Activated naive CD4-positive, alpha-beta T cell treated with anti-CD3 and anti-CD28 coated beads, Interleukin-2, amount 10 ng/mL, durations not matched to agents 7 days and 5 days (primary cell): Measurements from ENCODE around the gene TRPC4.

Experiments
- CTCF ChIA-PET: fragments of 350-600 bp; sonication (Branson Sonifier 250); formaldehyde crosslinking; loops from one replicate; lab custom pipeline; 2021; ENCODE audit warnings: antibody characterized with exemption; lab: Charles Lee
- DNase-seq: peaks from one replicate; pipeline ENCODE4 v3.0.0-alpha.2; 2020
- H3K27ac Mint-ChIP-seq: one replicate; pipeline ENCODE4 v1.8.0; 2021; ENCODE audit warnings: mild to moderate bottlenecking, moderate library complexity, mixed read lengths
- H3K27me3 Mint-ChIP-seq: one replicate; pipeline ENCODE4 v1.8.0; 2021; ENCODE audit warnings: mild to moderate bottlenecking, mixed read lengths
- H3K36me3 Mint-ChIP-seq: one replicate; pipeline ENCODE4 v1.8.0; 2021; ENCODE audit warnings: mixed read lengths
- H3K4me1 Mint-ChIP-seq: one replicate; pipeline ENCODE4 v1.8.0; 2021; ENCODE audit warnings: mixed read lengths
- H3K4me3 Mint-ChIP-seq: one replicate; pipeline ENCODE4 v1.8.0; 2021; ENCODE audit warnings: mild to moderate bottlenecking, moderate library complexity, mixed read lengths
- H3K9me3 Mint-ChIP-seq: one replicate; pipeline ENCODE4 v1.8.0; 2021; ENCODE audit warnings: mixed read lengths

TRPC4 gene

GRCh38 chr13:37788346-37788745 is 81.2 kb downstream of the TRPC4 start:
- H3K9me3 Mint-ChIP-seq: no peaks in the 10 kb centered on the region
- H3K36me3 Mint-ChIP-seq: no peaks in the 10 kb centered on the region
- no peak for DNase-seq
- H3K4me1 Mint-ChIP-seq: no peaks in the 10 kb centered on the region
- CTCF ChIA-PET: no interaction called here
- H3K4me3 Mint-ChIP-seq: no peak overlapping the region
- no peaks in the 10 kb centered on the region for H3K27me3 Mint-ChIP-seq
- H3K27ac Mint-ChIP-seq: no peak overlapping the region

GRCh38 chr13:37777676-37778075 is 91.9 kb downstream of the TRPC4 start:
- CTCF ChIA-PET: interaction anchor here (0.6 kb wide), 1 partner anchor 405 kb away, joined by 3 read pairs; no protein-coding TSS in a partner anchor
- no peak overlapping the region for H3K4me3 Mint-ChIP-seq
- H3K4me1 Mint-ChIP-seq: no peaks in the 10 kb centered on the region
- no peak overlapping the region for H3K27ac Mint-ChIP-seq
- H3K27me3 Mint-ChIP-seq: no peaks in the 10 kb centered on the region
- DNase-seq: no peak
- peaks cover 2% of the 10 kb centered on the region for H3K9me3 Mint-ChIP-seq
- no peaks in the 10 kb centered on the region for H3K36me3 Mint-ChIP-seq

- Mint-ChIP-seq H3K4me3 (no peak overlapping the region), H3K36me3 (no peaks in the 10 kb centered on the region), H3K4me1 (no peaks in the 10 kb centered on the region), H3K9me3 (no peaks in the 10 kb centered on the region), H3K27me3 (no peaks in the 10 kb centered on the region), H3K27ac (no peak overlapping the region)
- DNase-seq: no peak
- CTCF ChIA-PET: no interaction called here
Measured at GRCh38 chr13:37775871-37776270, 93.7 kb downstream of the TRPC4 start.

- H3K4me1 Mint-ChIP-seq: no peaks in the 10 kb centered on the region
- CTCF ChIA-PET: no interaction called here
- no peaks in the 10 kb centered on the region for H3K36me3 Mint-ChIP-seq
- no peak overlapping the region for H3K4me3 Mint-ChIP-seq
- no peak for DNase-seq
- H3K27ac Mint-ChIP-seq: no peak overlapping the region
- H3K9me3 Mint-ChIP-seq: no peaks in the 10 kb centered on the region
- no peaks in the 10 kb centered on the region for H3K27me3 Mint-ChIP-seq
Measured at GRCh38 chr13:37772644-37773043, 96.9 kb downstream of the TRPC4 start.

DNA sequence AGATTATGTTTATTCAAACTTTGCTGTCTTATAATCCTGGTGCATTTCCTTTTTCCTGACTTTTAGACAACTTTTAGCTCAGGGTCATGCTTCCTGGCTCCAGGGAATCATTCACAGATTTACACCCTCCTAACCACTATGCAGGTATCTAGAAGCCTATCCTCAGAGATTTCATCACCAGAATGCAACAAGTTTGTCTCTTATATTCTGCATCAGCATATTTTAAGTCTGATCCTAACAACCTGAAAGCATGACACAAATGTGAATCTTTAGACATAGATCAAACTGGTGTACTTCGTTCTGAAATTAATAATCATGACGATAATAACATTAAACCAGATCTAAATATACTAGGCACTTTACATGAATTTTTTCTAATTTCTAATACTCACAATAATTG is 100.0 kb downstream of the TRPC4 start:
- no peak for DNase-seq
- H3K27ac Mint-ChIP-seq: no peak overlapping the region
- no peak overlapping the region for H3K4me3 Mint-ChIP-seq
- CTCF ChIA-PET: no interaction called here
- H3K27me3 Mint-ChIP-seq: no peaks in the 10 kb centered on the region
- no peaks in the 10 kb centered on the region for H3K4me1 Mint-ChIP-seq
- no peaks in the 10 kb centered on the region for H3K36me3 Mint-ChIP-seq
- H3K9me3 Mint-ChIP-seq: no peaks in the 10 kb centered on the region

GRCh38 chr13:37769078-37769477 is 100.5 kb downstream of the TRPC4 start:
- no peak for DNase-seq
- H3K9me3 Mint-ChIP-seq: no peaks in the 10 kb centered on the region
- no peaks in the 10 kb centered on the region for H3K4me1 Mint-ChIP-seq
- no peaks in the 10 kb centered on the region for H3K27me3 Mint-ChIP-seq
- CTCF ChIA-PET: no interaction called here
- H3K4me3 Mint-ChIP-seq: no peak overlapping the region
- no peak overlapping the region for H3K27ac Mint-ChIP-seq
- no peaks in the 10 kb centered on the region for H3K36me3 Mint-ChIP-seq

- CTCF ChIA-PET: no interaction called here
- DNase-seq: no peak
- Mint-ChIP-seq H3K27me3 (no peaks in the 10 kb centered on the region), H3K36me3 (no peaks in the 10 kb centered on the region), H3K27ac (no peak overlapping the region), H3K4me3 (no peak overlapping the region), H3K4me1 (no peaks in the 10 kb centered on the region), H3K9me3 (no peaks in the 10 kb centered on the region)
Measured at GRCh38 chr13:37766502-37766901, 103.1 kb downstream of the TRPC4 start.

- Mint-ChIP-seq H3K4me3 (no peak overlapping the region), H3K27ac (no peak overlapping the region), H3K36me3 (no peaks in the 10 kb centered on the region), H3K9me3 (no peaks in the 10 kb centered on the region), H3K4me1 (no peaks in the 10 kb centered on the region), H3K27me3 (no peaks in the 10 kb centered on the region)
- no peak for DNase-seq
- CTCF ChIA-PET: no interaction called here
Measured at GRCh38 chr13:37755349-37755748, 114.2 kb downstream of the TRPC4 start.

DNA sequence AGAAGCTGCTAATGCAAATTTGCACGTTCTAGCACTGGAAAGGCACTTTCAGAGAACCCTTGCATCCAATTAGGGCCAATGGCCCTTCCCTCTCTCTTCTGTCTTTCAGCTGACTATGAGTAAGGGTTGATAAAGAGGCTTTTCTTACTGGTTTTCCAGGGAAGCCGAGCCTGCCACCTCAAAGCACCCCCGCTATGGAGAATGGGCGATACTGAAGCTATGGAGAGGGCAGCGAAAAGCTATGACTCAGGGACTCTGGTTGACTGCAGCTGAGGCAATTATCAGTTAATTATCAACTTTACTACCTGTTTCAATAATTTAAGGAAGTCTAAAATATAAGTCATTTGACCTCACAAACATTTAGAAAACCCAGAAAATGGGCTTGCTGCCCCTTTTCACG is 115.8 kb downstream of the TRPC4 start:
- no peaks in the 10 kb centered on the region for H3K4me1 Mint-ChIP-seq
- DNase-seq: no peak
- H3K27ac Mint-ChIP-seq: no peak overlapping the region
- no peaks in the 10 kb centered on the region for H3K9me3 Mint-ChIP-seq
- no peaks in the 10 kb centered on the region for H3K27me3 Mint-ChIP-seq
- CTCF ChIA-PET: no interaction called here
- H3K36me3 Mint-ChIP-seq: no peaks in the 10 kb centered on the region
- H3K4me3 Mint-ChIP-seq: no peak overlapping the region

- Mint-ChIP-seq H3K27ac (no peak overlapping the region), H3K36me3 (no peaks in the 10 kb centered on the region), H3K4me1 (no peaks in the 10 kb centered on the region), H3K9me3 (no peaks in the 10 kb centered on the region), H3K4me3 (no peak overlapping the region), H3K27me3 (no peaks in the 10 kb centered on the region)
- DNase-seq: no peak
- CTCF ChIA-PET: no interaction called here
Measured at GRCh38 chr13:37752146-37752545, 117.4 kb downstream of the TRPC4 start.

DNA sequence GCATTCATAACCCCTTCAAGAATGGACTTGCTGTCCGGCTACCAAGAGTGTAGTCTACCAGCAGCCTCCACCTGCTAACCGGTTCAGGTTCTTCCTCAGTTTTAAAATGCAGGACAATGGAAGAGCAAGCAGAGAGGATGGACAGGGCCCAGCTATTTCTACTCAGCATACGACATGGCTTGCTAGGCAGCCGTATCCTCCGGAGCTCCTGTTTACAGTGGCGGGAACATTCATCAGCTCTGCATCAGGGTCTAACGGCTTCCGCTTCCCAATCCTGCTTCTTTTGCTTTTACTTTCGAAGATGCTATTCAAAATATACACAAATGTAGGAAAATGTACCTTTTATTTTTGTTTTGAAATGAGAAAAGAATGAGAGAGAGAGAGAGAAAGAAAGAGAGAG is 118.5 kb downstream of the TRPC4 start:
- DNase-seq: no peak
- H3K27ac Mint-ChIP-seq: no peak overlapping the region
- H3K4me3 Mint-ChIP-seq: no peak overlapping the region
- H3K9me3 Mint-ChIP-seq: no peaks in the 10 kb centered on the region
- no peaks in the 10 kb centered on the region for H3K27me3 Mint-ChIP-seq
- H3K36me3 Mint-ChIP-seq: no peaks in the 10 kb centered on the region
- H3K4me1 Mint-ChIP-seq: no peaks in the 10 kb centered on the region
- CTCF ChIA-PET: no interaction called here

DNA sequence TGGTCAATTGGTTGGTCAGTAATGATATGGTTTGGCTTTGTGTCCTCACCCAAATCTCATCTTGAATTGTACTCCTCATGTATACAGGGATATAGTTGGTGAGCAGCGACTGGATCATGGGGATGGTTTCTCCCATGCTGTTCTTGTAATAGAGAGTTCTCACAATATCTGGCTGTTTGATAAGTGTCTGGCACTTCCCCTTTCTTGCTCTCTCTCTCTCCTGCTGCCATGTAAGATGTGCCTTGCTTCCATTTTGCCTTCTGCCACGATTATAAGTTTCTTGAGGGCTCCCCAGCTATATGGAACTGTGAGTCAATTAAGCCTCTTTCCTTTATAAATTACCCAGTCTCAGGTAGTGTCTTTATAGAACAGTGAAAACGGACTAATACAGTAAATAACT is 120.7 kb downstream of the TRPC4 start:
- no peaks in the 10 kb centered on the region for H3K27me3 Mint-ChIP-seq
- no peaks in the 10 kb centered on the region for H3K36me3 Mint-ChIP-seq
- DNase-seq: no peak
- no peaks in the 10 kb centered on the region for H3K9me3 Mint-ChIP-seq
- CTCF ChIA-PET: no interaction called here
- H3K27ac Mint-ChIP-seq: no peak overlapping the region
- no peaks in the 10 kb centered on the region for H3K4me1 Mint-ChIP-seq
- H3K4me3 Mint-ChIP-seq: no peak overlapping the region

- Mint-ChIP-seq H3K4me3 (no peak overlapping the region), H3K36me3 (no peaks in the 10 kb centered on the region), H3K27me3 (no peaks in the 10 kb centered on the region), H3K27ac (no peak overlapping the region), H3K4me1 (no peaks in the 10 kb centered on the region), H3K9me3 (no peaks in the 10 kb centered on the region)
- CTCF ChIA-PET: no interaction called here
- DNase-seq: no peak
Measured at GRCh38 chr13:37747071-37747612, 122.4 kb downstream of the TRPC4 start.

GRCh38 chr13:37741536-37741935 is 128.0 kb downstream of the TRPC4 start:
- Mint-ChIP-seq H3K36me3 (no peaks in the 10 kb centered on the region), H3K4me1 (no peaks in the 10 kb centered on the region), H3K4me3 (no peak overlapping the region), H3K9me3 (no peaks in the 10 kb centered on the region), H3K27me3 (no peaks in the 10 kb centered on the region), H3K27ac (no peak overlapping the region)
- CTCF ChIA-PET: no interaction called here
- no peak for DNase-seq

GRCh38 chr13:37736045-37736444 is 133.5 kb downstream of the TRPC4 start:
- Mint-ChIP-seq H3K36me3 (no peaks in the 10 kb centered on the region), H3K27ac (no peak overlapping the region), H3K9me3 (no peaks in the 10 kb centered on the region), H3K4me3 (no peak overlapping the region), H3K4me1 (no peaks in the 10 kb centered on the region), H3K27me3 (no peaks in the 10 kb centered on the region)
- CTCF ChIA-PET: interaction anchor here (0.6 kb wide), 1 partner anchor 564 kb away, joined by 3 read pairs; no protein-coding TSS in a partner anchor
- no peak for DNase-seq

- CTCF ChIA-PET: no interaction called here
- H3K4me3 Mint-ChIP-seq: no peak overlapping the region
- H3K4me1 Mint-ChIP-seq: no peaks in the 10 kb centered on the region
- H3K27me3 Mint-ChIP-seq: no peaks in the 10 kb centered on the region
- no peak for DNase-seq
- no peaks in the 10 kb centered on the region for H3K9me3 Mint-ChIP-seq
- H3K36me3 Mint-ChIP-seq: no peaks in the 10 kb centered on the region
- H3K27ac Mint-ChIP-seq: no peak overlapping the region
Measured at GRCh38 chr13:37735293-37735692, 134.3 kb downstream of the TRPC4 start.
